Activated CD4-positive, alpha-beta T cell treated with anti-CD3 and anti-CD28 coated beads for 1 hour (primary cell): ENCODE data around the gene SERAC1.
"Not testable (repeated sequence)": the region's sequence is repeated elsewhere in the genome, so short reads cannot be mapped to it uniquely, and the experiment has no call there.

Source experiments
- DNase-seq: peaks from one replicate; pipeline ENCODE4 v3.0.0-alpha.2; 2020

SERAC1 gene

GRCh38 chr6:158174024-158174423 lies 6.0 kb upstream of the SERAC1 start:
- DNase-seq: no peak

- no peak for DNase-seq
Observed at GRCh38 chr6:158172001-158172400, 3.9 kb upstream of the SERAC1 start.

GRCh38 chr6:158170656-158171081 lies 2.6 kb upstream of the SERAC1 start:
- DNase-seq: no peak

GRCh38 chr6:158169634-158170033 lies 1.6 kb upstream of the SERAC1 start:
- not testable (repeated sequence) for DNase-seq

- DNase-seq: no peak
Observed at GRCh38 chr6:158165919-158166416, 2.1 kb downstream of the SERAC1 start.

- no peak for DNase-seq
Observed at GRCh38 chr6:158164579-158165170, 3.4 kb downstream of the SERAC1 start.

- no peak for DNase-seq
Observed at GRCh38 chr6:158161566-158162254, 6.4 kb downstream of the SERAC1 start.

- DNase-seq: no peak
Observed at GRCh38 chr6:158160932-158161539, 7.0 kb downstream of the SERAC1 start.

- DNase-seq: no peak
Observed at GRCh38 chr6:158158748-158159147, 9.3 kb downstream of the SERAC1 start.

- no peak for DNase-seq
Observed at GRCh38 chr6:158158123-158158522, 9.9 kb downstream of the SERAC1 start.

GRCh38 chr6:158157064-158157764 lies 10.8 kb downstream of the SERAC1 start:
- no peak for DNase-seq

GRCh38 chr6:158154816-158155215 lies 13.2 kb downstream of the SERAC1 start:
- DNase-seq: no peak

GRCh38 chr6:158153576-158153975 lies 14.5 kb downstream of the SERAC1 start:
- DNase-seq: no peak

GRCh38 chr6:158152659-158153058 lies 15.4 kb downstream of the SERAC1 start:
- DNase-seq: no peak

- not testable (repeated sequence) for DNase-seq
Observed at GRCh38 chr6:158152025-158152424, 16.0 kb downstream of the SERAC1 start.

- DNase-seq: no peak
Observed at GRCh38 chr6:158150701-158151100, 17.4 kb downstream of the SERAC1 start.

- DNase-seq: no peak
Observed at GRCh38 chr6:158149641-158150040, 18.4 kb downstream of the SERAC1 start.

- no peak for DNase-seq
Observed at GRCh38 chr6:158143700-158144099, 24.4 kb downstream of the SERAC1 start.

GRCh38 chr6:158142789-158143188 lies 25.3 kb downstream of the SERAC1 start:
- no peak for DNase-seq

GRCh38 chr6:158131926-158132325 lies 36.1 kb downstream of the SERAC1 start:
- no peak for DNase-seq

GRCh38 chr6:158125271-158125670 lies 42.8 kb downstream of the SERAC1 start:
- no peak for DNase-seq

- DNase-seq: no peak
Observed at GRCh38 chr6:158124288-158124687, 43.8 kb downstream of the SERAC1 start.

GRCh38 chr6:158122048-158122447 lies 46.0 kb downstream of the SERAC1 start:
- no peak for DNase-seq

GRCh38 chr6:158121335-158121734 lies 46.7 kb downstream of the SERAC1 start:
- no peak for DNase-seq
